Measurements from ENCODE around the gene ITGB6. TPM values are rescaled to one million over a fixed set of nuclear protein-coding genes. Genes with fewer than 3 reads are reported as not detected.

Gene ITGB6
- total RNA-seq, 1 experiment from 2014 or later: not detected

GRCh38 chr2:160224507-160224906 is 24.4 kb upstream of the ITGB6 start:
- Mint-ChIP-seq H3K4me3 (no peak overlapping the region), H3K36me3 (no peaks in the 10 kb centered on the region), H3K27me3 (ENCODE audit: low read depth) (no peaks in the 10 kb centered on the region), H3K4me1 (peaks cover 21% of the 10 kb centered on the region), H3K9me3 (no peaks in the 10 kb centered on the region), H3K27ac (no peak overlapping the region)
- ATAC-seq (no peak), DNase-seq (ENCODE audit: low spot score) (no peak)
- ChIA-PET CTCF (no interaction called here), POLR2A (no interaction called here)
- no peak for TF ChIP-seq PRDM15 (CRISPR knock-in tag; IDR thresholded peaks at IDR 0.05)
- TF ChIP-seq NR3C1 (CRISPR knock-in tag; conservative IDR thresholded peaks at IDR 0.05; ENCODE audit: low read depth): no peak
- no peak for TF ChIP-seq HMGA2 (CRISPR knock-in tag; IDR thresholded peaks at IDR 0.05)
- TF ChIP-seq ARID4B (CRISPR knock-in tag; IDR thresholded peaks at IDR 0.05; ENCODE audit: borderline replicate concordance): no peak
- TF ChIP-seq SP1 (CRISPR knock-in tag; conservative IDR thresholded peaks at IDR 0.05): no peak
- no peak for TF ChIP-seq TEAD4 (CRISPR knock-in tag; IDR thresholded peaks at IDR 0.05)
- TF ChIP-seq ZNF425 (CRISPR knock-in tag; conservative IDR thresholded peaks at IDR 0.05): no peak
- no peak for TF ChIP-seq TEAD1 (CRISPR knock-in tag; IDR thresholded peaks at IDR 0.05)
- TF ChIP-seq GRHL2 (CRISPR knock-in tag; IDR thresholded peaks at IDR 0.05; ENCODE audit: insufficient replicate concordance, severe bottlenecking): no peak
- no peak for TF ChIP-seq ZMAT4 (CRISPR knock-in tag; IDR thresholded peaks at IDR 0.05)
- TF ChIP-seq ZNF416 (CRISPR knock-in tag; IDR thresholded peaks at IDR 0.05): no peak
- TF ChIP-seq PREB (CRISPR knock-in tag; IDR thresholded peaks at IDR 0.05; ENCODE audit: borderline replicate concordance): no peak
- no peak for TF ChIP-seq ZNF396 (CRISPR knock-in tag; IDR thresholded peaks at IDR 0.05; ENCODE audit: borderline replicate concordance)
- no peak for TF ChIP-seq PRRX2 (CRISPR knock-in tag; IDR thresholded peaks at IDR 0.05)
- no peak for TF ChIP-seq ERG (CRISPR knock-in tag; IDR thresholded peaks at IDR 0.05)
- TF ChIP-seq ATF6 (CRISPR knock-in tag; IDR thresholded peaks at IDR 0.05): no peak
- no peak for TF ChIP-seq E2F1 (CRISPR knock-in tag; IDR thresholded peaks at IDR 0.05)

All from WTC11 (cell line).